MM.1S (cell line): ENCODE measurements around the gene OR14A2.

Experiments
- CTCF ChIP-seq: fragments of 300-600 bp; sonication (generic); IDR thresholded peaks from 2 replicates; pipeline ENCODE4 v1.5.1; 2016; ENCODE audit warnings: antibody characterized with exemption, low read length, mixed read lengths
- EZH2 ChIP-seq: fragments of 300-600 bp; sonication (generic); optimal IDR thresholded peaks from 2 replicates; pipeline ENCODE3; 2017; ENCODE audit warnings: low read depth, mild to moderate bottlenecking, antibody characterized with exemption, low read length, mixed read lengths
- EZH2phosphoT487 ChIP-seq: fragments of 300-600 bp; sonication (generic); IDR thresholded peaks from 2 replicates; pipeline ENCODE4 v1.6.1; 2018; ENCODE audit warnings: antibody characterized with exemption, low read length

DNA sequence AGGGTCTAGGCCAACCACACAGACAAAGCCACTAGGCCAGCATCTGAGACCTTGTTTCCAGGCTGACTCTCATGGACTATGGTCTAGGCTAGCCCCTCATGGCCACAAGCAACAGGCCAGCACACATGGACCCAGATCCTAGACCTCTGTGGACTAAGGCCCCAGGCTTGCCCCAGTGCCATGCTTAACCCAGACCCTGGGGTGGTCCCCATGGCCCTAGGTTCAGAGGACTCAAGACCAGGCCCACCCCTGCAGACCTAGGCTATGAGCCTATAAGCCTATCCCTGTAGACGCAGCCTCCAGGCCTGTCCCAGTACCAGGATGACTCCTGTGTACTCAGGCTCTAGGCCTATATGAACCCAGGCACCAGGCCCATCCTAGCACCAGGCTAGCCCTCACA is 1.9 kb upstream of the OR14A2 start:
- no peak for TF ChIP-seq CTCF
- TF ChIP-seq EZH2: no peak
- TF ChIP-seq EZH2phosphoT487: no peak
